Esophagus squamous epithelium (tissue), 4 donors: ENCODE measurements around the gene FTH1.

Experiments
- CTCF ChIP-seq, 6 experiments: fragments of 450-650 bp in 4 of 6; fragments of 200-600 bp in 2 of 6; sonication (generic) in 2 of 6; IDR thresholded peaks; one replicate each; pipeline ENCODE4 v1.5.1; 2016 to 2019; ENCODE audit warnings: antibody characterized with exemption in 6 of 6, mild to moderate bottlenecking in 4 of 6, moderate library complexity in 4 of 6
- POLR2A ChIP-seq, 4 donors: fragments of 450-650 bp; IDR thresholded peaks; one replicate each; pipeline ENCODE4 v1.6.1; 2017; ENCODE audit warnings: antibody characterized with exemption in 4 of 4, mild to moderate bottlenecking in 4 of 4, moderate library complexity in 3 of 4

DNA sequence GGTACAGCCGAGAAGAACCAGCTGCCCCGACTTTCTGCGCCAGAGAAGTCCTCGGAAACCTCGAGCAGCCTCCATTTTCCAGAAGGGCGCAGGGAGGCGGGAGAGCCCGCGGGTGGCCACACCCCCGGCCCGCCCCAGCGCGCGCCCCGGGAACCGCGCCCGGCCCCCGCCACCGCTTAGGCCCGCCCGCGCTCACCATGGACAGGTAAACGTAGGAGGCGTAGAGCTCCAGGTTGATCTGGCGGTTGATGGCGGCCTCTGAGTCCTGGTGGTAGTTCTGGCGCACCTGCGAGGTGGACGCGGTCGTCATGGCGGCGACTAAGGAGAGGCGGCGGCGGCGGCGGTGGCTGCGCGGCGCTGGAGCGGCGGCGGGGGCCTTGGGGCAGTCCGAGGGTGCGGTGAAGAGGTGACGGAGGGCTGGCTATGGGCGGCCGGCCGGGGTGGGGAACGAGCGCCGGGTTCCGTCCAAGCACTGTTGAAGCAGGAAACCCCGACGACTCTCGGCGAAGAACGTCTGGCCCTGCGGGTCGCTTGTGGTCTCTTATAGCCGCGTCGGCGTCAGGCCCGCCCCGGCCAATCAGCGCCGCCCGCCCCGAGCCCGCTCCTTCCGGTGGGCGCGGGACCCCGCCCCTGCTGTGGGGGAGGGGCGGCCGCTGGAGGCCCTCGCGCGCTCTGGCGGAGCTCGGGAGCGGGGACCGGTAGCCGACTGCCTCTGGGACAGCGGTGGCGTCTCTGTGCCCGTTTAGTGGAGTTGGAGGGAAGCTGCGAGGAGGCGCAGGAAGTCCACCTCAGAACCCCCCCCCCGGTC lies at the start of gene FTH1:
- TF ChIP-seq CTCF (IDR thresholded peaks at IDR 0.05) (no peak), POLR2A (IDR thresholded peaks at IDR 0.05) (peak; percentile 64 to 100 (median 92))
